RKO (cell line): ENCODE data around the gene TRIB2.

Source experiments
- DNase-seq: peaks from one replicate; pipeline ENCODE4 v3.0.0-alpha.2; 2016; ENCODE audit warnings: low spot score

The TRIB2 gene

DNA sequence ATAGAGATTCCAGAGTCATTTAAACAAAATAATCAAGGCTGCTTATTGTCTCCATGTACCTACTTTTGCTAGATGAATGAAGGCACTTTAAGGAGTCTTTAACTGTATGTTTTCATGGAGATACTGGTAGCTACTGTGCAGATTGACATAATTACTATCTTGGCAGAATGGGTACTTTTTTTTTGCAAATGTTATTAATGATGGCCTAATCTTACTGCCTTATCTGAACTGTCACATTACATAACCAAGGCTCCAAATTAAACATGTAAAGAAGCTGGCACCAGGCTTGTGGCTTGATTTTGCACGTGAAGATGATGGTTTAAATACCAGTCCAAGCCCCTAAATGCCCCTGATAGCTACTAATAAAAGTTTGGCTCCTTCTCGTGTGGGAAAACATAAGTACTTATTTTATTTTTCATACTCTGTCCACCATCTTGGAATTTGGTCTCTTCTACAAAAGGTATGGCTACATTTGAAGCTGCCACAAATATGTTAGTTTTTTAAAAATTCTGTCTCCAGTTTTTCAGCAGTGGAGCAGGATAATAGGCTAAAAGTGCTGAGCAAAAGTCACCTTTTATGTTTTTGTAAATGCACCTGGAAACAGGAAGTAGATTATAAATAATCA is 4.1 kb downstream of the TRIB2 start:
- no peak for DNase-seq

DNA sequence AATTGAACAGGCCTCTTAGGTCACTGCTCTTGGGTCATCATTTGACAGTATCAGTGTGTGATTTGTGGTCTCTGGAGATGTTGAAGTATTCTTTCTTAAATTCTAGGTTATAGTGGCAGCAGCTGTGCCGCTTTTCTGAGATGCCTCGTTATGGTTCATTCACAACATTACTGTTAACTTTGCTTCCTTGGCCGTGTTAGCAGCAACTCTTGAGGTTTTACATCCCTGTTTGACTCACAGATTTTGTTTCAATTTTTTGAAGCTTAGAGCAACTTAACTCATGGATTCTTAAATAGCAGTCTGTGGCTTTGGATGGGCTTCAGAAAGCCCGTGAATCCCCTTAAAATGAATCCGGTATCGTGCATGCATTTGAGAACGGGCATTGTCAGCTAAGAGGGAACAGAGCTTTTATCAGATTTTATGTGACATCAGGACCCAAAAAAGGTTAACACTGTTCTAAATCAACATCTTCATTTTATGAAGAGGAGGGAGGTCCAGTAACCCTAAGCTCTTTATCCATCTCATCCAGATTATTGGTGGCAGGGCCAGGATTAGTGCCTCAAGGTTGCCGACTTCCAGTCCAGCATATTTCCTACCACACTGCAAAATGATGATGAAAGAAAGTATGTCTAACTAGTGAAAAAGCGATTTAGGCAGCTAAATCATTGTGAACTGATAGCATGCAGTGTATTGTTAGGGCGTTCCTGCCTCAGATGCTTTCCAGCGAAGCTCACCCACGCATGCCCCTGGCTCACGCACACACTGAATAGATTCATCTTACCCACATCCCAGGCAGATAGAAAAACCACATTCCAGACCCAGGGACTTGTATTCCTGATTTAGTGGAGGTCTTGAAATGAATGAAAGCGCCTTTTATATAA is 5.1 kb downstream of the TRIB2 start:
- no peak for DNase-seq

DNA sequence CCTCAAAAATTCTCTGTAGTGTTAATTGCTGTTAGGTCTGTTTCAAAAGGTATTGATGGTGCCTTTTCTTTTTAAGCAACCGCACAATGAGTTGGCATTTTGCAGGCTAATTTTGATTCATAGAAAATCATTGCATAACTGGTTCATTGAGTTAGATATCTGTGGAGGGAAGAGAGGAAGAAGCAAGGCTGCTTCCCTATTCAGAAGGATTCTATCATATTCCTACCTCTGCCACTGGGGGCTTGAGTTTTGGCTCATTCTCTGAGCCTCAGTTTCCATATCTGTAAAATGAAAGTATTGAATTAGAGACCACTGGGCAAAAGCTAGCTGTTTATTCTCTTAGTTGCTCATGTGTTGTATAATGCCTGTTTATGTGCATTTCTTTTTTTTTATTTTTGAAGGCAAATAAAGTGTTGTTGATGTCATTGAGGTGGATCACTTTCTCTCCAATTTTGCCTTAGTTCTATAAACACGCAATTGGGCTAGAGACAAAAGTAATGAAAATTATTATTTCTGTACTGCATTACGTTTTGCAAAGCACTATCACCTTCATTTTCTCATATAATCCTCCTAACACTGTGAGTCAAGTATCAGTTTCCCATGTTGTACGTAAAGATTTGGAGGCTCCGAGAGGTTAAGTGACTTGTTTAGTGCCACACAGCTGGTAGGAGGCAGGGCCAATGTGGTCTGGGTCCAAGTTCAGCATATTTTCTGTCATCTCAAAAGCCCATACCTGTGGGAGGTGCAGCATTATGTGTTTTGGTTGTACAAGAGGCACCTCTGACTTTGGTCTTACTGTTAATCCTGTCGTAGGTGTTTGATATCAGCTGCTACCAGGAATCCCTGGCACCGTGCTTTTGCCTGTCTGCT is 5.9 kb downstream of the TRIB2 start:
- no peak for DNase-seq

DNA sequence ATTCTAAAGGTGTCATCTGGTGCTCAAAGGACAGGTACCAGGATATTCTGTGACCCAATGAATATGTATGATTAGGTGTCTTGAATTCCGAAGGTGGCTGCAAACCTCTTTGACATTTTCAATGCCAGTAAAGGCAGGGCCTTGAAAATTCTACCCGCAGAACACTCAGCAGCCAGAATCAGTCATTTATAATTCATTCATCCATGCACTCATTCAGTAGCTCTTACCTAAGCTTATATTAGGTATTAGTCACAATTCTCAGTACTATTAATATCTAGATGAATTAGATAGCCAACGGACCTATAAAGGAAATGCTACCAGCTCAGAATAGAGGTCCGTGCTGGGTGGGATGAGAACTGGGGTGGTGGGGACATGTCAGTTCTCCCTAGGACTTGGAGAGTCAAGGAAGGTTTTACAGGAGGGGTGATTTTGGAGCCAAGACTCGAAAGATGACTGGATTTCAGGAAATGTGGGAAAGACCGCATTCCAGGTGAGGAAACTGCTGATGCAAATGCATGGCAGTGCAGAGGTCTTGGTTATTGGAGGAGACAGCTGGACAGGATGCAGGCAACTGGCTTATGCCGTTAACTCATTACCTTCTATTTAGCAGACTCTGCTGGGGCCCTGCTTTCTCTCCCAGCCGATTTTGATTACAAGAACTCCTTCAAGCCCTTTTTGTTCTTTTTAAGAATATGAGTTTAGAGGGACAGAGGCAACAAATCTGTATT is 7.2 kb downstream of the TRIB2 start:
- no peak for DNase-seq

DNA sequence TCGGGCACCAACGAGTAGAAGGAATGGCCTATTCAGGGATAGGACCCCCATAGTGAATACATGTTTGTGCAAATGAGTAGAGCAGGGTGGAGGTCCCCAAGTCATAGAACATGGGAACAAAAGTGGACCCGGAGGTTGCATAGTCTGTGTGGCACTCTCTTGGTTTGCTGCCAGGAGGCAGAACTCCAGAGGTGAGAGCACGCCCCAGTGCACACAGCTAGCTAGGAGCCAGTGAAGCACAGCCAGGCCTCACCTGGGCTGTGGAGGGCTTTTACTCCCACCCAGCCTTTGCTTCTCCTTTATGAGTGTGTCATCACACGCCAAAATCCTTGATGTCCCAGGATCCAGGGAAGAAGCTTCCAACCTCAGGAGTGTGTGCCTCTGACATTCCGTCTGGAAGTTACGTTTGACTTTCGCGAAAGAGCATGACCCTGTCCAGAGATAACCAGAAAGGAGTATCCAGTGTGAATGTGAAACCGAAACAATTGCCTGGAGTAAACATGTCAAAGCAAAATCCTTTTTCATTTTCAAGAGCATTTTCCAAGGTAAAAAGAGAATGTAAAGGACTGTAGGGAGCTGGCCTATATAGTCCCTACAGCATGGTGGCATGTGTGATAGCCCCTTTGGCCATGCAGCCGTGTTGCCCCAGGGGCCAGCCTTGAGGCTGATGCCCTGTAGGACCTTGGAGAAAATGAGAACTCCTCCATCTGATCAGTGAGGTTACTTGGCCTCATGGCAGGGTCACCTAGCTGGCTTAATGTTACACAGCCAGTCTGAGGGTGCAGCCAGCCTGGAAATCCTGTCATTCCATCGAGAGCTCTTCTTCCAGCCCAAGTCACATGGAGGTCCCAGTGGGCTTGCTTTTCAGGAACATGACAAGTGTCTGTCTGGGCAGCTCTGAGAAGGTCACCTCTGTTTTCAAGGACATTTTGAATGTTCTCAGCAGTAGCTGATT is 8.8 kb downstream of the TRIB2 start:
- no peak for DNase-seq

DNA sequence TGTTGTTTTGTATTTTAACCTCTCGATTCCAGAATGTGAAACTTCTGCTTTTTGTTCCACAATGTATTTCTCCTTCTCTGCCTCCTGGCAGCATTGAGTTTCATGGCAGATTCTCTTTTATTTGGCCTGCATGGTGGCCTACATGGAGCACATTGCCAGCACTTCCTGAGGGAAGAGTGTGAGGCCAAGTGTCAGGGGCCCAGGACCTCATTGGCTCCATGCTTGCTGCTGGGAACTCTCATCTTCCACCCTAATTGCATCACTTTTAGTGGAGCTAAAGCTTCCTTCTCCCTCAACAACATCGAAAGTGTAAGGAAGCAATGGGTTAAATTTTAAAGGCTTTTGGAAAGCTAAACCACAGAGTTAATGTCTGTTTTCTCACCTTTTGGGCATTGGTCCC is 9.5 kb downstream of the TRIB2 start:
- no peak for DNase-seq

DNA sequence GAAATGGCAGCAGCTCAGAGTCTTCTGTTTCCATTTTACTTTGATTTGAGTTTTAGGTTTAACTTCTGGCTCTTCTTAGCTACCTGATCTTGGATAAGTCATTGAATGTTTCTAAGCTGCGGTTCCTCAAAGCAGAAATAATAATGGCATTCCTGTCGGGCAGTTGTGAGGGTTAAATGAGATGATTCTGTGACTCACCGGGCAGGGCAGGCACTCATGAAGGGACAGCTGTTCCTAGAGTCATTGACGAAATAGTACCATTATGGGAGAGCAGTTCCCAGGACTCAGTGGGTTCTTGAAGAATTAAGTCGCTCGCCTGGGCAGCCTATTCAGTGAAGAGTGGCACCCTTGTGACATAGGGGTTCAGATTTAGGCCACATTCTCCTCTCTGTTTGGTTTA is 10.3 kb downstream of the TRIB2 start:
- DNase-seq = no peak

DNA sequence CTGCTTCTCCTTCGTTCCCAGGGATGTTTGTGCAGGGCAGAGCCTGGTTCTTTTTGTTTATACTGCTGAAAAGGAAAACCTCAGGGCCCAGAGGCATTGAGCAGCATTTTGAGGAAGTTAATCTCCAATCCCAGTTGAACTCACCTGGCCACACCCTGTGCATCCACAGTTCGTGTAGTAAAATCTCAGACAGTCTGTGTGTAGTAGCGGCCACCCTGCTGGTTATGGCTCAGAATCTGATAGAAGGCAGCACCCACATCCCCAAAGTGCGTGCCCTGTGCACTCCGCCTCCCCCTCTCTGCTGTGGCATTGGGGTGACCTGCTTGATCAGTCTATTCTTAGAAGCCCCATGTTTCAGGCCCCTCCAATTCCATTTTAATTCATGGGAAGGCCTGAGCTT is 10.9 kb downstream of the TRIB2 start:
- DNase-seq = no peak

DNA sequence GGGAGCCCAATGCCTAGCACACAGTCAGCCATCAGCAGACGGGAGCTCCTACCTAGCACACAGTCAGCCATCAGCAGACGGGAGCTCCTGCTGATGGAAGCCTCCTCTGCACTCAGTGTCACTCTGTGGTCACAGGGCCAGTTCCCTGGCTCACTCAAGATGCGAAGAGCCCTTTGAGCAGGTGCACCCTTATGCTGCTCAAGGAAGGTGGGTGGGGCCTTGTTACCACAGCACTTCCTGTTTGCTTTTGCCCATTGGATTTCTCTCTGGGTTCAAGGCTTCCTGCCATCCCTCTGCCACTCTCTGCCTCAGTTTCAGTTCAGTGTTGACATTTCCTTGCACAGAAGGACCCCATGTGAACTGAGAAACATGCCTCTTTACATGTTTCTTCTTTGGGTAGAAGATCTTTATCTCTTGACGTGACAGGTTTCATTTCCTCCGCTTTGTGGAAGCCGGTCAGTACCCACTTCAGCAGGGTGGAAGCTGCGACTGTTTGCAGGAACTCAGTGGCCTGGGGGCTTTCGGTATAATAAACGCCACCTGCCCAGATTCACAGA is 11.6 kb downstream of the TRIB2 start:
- no peak for DNase-seq

DNA sequence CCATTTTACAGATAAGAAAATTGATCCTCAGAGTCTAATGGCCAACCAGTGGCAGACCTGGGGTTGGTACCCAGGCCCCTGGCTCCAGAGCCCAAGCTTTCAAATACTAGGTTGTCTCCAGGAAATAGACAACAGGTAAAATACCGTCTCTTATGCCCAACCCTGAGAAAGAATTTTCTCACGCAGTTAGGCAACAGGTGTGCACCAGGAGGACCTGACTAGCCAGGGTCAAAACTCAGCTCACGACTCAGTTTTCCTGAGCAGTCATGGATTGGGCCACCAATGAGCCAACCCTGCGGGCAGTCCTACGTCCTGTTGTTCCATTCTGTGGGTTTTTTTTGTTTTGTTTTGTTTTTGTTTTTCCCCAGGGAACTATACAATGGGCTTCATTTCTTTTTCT is 13.5 kb downstream of the TRIB2 start:
- no peak for DNase-seq

DNA sequence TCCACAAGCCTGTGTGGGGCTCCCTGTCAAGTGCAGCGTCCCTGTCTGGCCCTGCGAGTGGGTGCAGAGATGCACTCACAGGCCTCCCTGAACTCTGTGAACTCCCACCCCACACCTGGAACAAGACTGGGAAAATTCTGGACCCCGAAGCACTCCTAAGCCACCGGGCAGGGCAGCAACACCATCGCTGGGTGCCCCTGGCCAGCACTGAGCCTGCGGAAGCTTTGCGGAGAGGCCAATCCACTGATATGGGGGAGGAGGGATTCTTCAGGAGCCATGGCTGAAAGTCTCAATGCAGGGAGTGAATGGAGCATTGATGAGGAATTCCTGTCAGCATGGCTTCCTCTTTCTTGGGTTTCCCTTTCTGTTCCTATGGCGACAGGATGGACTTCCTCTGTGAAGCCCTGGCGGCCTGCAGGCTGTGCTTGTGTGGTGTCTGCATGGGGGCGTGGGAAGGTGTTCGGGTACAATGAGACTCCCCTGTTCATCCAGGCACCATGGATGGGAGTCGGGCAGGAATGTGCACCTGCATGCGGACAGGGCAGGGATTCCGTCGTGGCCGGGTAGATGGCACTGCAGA is 15.1 kb downstream of the TRIB2 start:
- no peak for DNase-seq

DNA sequence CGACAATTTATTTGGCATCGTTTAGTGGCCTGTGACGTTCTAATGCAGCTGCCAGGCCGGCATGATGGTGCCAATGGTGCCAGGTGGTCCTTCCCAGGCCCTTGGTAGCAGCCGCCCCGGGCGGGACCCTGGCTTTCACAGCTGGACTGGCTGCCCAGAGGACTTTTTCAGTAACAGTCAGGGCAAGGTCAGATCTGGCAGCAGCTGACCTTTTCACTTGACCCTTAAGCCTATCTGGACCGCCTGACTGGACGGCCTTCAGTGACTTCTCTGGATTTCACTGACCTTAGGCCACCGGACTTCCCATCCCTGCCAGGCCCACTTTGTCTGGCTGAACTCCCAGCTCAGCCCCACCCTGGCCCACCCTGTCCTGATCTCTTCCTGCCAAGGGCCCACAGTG is 15.9 kb downstream of the TRIB2 start:
- DNase-seq = no peak

DNA sequence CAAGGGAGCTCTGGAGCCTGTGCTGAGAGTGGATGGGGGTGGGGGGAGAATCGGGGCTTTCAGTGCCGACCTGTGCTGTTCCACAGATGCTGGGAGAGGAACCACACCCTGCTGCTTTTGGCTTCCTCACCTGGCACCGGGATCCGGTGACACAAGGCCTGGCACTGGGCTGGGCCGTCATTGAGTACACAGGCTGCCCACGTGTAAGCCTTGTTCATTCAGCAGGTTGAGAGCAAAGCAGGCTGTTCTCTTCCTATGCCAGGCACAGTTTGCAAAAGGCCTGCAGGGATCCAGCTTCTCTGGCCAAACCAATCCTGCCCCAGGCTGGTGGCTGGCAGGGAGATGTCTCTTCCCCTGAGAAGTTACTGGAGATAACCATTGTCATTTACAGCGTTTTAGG is 17.1 kb downstream of the TRIB2 start:
- DNase-seq = no peak

DNA sequence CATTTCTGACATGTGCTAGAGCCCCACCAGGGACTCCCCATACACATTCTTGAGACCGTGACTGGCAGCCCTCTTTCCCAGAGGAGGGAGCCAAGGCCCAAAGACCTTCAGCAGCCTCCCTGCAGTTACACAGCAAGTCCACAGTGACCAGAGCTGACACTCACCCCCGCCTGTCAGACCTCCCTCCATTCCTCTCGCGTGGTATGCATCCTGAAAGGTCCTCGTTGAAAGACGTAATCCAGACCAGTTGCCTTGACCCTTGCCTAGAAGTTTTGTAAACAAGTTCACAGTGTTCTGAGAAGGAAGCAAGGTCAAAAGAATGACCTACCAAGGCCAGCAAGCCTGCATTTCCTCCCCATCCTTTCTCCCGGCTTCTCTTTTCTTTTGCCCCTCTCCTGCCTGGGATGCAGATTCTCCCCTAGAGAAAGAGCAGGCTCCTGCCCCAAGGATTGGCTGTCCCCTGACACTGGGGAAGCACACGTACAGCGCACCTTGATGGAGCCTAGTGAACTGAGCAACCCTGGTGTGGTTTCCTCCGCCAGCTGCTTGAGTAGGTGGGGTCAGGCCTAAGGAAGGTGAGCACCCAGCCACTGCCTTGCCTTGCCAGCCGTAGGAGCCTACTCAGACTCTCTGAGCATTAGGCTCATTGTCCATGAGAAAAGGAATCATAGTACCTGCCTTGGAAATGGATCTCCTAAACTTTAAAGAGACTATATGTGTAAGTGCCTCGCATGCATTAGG is 18.3 kb downstream of the TRIB2 start:
- DNase-seq = no peak

DNA sequence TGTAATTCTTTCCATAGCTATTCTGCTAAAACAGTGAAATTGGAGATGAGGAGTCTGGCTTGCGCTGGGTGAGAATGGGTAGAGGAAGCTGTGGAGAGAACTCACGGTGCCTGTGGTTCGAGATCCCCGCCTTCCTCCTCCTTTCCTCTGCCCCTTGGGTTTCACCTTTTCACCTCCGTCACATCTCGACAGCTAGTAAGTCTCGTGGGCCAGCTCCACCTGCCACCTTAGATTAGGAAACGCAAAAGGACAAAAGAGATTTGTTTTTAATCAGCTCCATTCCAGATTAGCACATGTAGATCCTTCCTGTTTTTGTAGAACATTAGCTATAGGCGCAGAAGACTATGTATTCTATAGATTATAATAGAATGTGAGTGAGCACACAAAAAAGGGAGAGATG is 20.6 kb downstream of the TRIB2 start:
- DNase-seq = no peak

DNA sequence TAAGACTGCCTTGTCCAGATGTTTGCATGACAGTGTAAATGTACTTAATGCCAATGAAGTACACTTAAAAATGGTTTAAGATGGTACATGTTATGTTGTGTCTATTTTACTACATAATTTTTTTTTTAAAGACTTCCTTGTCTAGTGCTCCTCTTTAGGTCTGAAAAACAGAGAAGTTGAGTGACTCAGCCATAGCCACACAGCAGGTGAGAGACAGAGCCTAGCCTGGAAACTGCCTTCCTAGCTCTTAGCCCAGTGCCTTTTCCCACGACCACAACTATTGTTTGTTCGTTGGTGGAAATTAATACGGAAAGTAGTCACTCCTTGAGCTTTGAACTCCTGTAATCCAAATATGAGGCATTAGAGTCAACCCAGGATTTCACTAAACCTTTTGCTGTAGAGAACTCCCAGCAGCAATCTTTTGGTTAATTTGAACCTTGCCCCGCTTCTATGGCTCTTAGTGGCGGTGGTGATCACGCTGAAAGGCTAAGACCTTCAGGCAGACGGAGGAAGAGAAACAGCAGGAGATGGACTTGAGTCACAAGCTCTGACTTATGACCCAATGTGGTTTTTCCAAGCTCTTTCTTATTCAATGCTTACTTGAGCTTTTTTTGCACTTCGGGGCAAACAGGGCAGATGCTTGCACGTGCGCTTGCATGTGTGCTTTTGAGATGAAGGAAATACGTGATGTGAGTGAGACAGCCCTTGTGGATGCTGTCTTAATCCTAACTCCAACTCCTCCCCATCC is 21.2 kb downstream of the TRIB2 start:
- DNase-seq = no peak

DNA sequence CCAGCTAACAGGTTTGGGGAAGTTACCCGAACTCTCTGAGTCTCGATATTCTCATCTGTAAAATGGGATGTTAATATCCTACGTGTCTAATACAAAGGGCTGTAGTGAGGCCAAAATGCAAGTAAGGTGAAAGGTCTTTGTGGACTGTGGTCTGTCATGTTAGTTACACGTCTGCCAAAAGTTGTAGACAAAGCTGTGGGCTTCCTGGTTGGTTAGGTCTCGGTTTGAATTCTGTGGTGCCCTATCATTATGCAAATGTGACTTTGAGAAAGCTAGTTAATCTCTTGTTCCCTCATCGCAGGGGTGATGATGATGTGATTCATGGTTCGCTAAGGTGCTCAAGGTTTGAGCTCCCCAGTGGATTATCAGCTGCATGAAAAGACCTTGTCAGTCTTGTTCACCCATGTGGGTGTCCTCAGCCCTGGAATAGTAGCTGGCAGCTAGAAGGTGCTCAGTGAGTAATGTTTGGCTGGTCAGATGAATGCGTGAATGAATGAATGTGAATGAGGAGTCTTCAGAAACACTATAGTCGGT is 23.1 kb downstream of the TRIB2 start:
- DNase-seq = no peak

DNA sequence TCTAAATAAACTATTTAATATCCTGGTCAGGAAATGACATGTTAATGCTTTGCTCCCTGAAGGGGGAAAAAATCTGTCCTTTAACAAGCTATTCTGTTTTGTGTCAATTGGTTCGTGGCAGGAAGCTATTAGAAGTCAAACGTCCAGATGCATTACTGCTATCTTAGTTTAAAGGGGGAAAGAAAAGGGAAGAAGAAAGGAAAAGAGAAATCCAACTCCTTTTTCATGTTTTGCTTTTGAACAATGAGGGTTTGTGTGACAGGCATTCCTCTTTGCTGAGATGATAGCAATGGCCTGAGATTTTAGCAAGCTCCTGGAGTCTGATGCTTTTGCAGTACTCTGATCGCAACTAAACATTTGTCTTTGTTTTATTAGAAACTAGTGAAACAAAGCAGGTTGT is 24.6 kb downstream of the TRIB2 start:
- no peak for DNase-seq

DNA sequence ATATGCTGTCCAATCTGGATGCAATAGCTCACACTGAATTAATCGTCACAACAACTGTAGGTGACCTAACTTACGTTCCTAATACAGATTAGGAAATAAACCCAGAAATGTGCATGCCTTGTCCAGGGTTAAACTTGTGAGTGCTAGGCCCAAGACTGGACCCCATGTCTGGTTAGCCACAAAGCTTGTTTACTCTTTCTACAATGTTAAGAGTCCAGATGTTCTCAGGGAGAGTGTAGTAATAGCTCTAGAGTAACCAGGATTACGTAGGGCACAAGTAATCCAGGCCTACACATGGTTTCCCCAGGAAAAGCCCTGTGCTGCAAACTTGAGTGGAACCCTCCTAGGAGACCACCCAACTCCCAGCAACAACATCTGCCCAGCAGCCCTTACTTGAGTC is 26.2 kb downstream of the TRIB2 start:
- no peak for DNase-seq
